OCI-LY3 (cell line): ENCODE results near the gene IFNL4.

Experiments
- H2AFZ ChIP-seq: fragments of 200-600, 300-600 bp; shearing (Covaris generic); 2 replicates; pipeline ENCODE4 v1.6.0; 2014; ENCODE audit warnings: antibody characterized with exemption, low read depth, low read length
- H3K27ac ChIP-seq: fragments of 200-600, 300-600 bp; sonication (generic); 2 replicates; pipeline ENCODE4 v1.5.1; 2014; ENCODE audit warnings: mild to moderate bottlenecking, low read length, moderate library complexity, mixed read lengths
- H3K27me3 ChIP-seq: fragments of 200-600, 300-600 bp; sonication (generic); 2 replicates; pipeline ENCODE4 v1.6.1; 2014; ENCODE audit warnings: low read depth, low read length, mixed read lengths
- H3K36me3 ChIP-seq: fragments of 200-600, 300-600 bp; sonication (generic); replicated peaks from 2 replicates; pipeline ENCODE3; 2014; ENCODE audit warnings: low read depth, low read length, mixed read lengths
- H3K4me1 ChIP-seq: fragments of 300-600, 200-600 bp; sonication (generic); 2 replicates; pipeline ENCODE4 v1.6.1; 2014; ENCODE audit warnings: low read length, mixed read lengths
- H3K4me2 ChIP-seq: fragments of 200-600, 300-600 bp; sonication (generic); 2 replicates; pipeline ENCODE4 v1.6.1; 2014; ENCODE audit warnings: low read length, mixed read lengths
- H3K4me3 ChIP-seq: fragments of 300-600, 200-600 bp; sonication (generic); 2 replicates; pipeline ENCODE4 v1.5.1; 2014; ENCODE audit warnings: antibody characterized with exemption, mild to moderate bottlenecking, low read length, moderate library complexity
- H3K79me2 ChIP-seq: fragments of 300-600, 200-600 bp; shearing (Covaris generic); 2 replicates; pipeline ENCODE4 v1.6.1; 2014; ENCODE audit warnings: mild to moderate bottlenecking, low read length, mixed read lengths
- H3K9ac ChIP-seq: fragments of 300-600, 200-600 bp; shearing (Covaris generic); 2 replicates; pipeline ENCODE4 v1.6.0; 2014; ENCODE audit warnings: mild to moderate bottlenecking, low read length, moderate library complexity
- H3K9me3 ChIP-seq: fragments of 200-600, 300-600 bp; shearing (Covaris generic); 2 replicates; pipeline ENCODE4 v1.6.1; 2014; ENCODE audit warnings: low read length, mixed read lengths; ENCODE audit not compliant: insufficient read depth
- H4K20me1 ChIP-seq: fragments of 200-600, 300-600 bp; sonication (generic); 2 replicates; pipeline ENCODE4 v1.6.1; 2016; ENCODE audit warnings: low read length, mixed read lengths; ENCODE audit not compliant: insufficient read depth
- CTCF ChIP-seq: fragments of 200-600, 300-600 bp; sonication (generic); IDR thresholded peaks from 2 replicates; pipeline ENCODE4 v1.5.1; 2014; ENCODE audit warnings: antibody characterized with exemption, low read length, low read depth
- EZH2phosphoT487 ChIP-seq: fragments of 200-600 bp; shearing (Covaris generic); IDR thresholded peaks from 2 replicates; pipeline ENCODE4 v1.6.1; 2018; ENCODE audit warnings: antibody characterized with exemption, mixed run types, low read depth

IFNL4 gene

GRCh38 chr19:39248806-39249205, at the start of gene IFNL4:
IFNL4 (minus strand) TSS chr19:39248856.
- TF ChIP-seq CTCF: no peak
- TF ChIP-seq EZH2phosphoT487: no peak
- H3K9me3 ChIP-seq: no peaks in the 10 kb centered on the region
- no peaks in the 10 kb centered on the region for H3K36me3 ChIP-seq
- H3K27ac ChIP-seq: no peak within 1 kb of the TSS
- no peaks in the 10 kb centered on the region for H3K79me2 ChIP-seq
- H3K27me3 ChIP-seq: no peaks in the 10 kb centered on the region
- H3K4me1 ChIP-seq: no peaks in the 10 kb centered on the region
- H3K4me3 ChIP-seq: no peak within 1 kb of the TSS
- H3K9ac ChIP-seq: no peak within 1 kb of the TSS
- no peak within 1 kb of the TSS for H3K4me2 ChIP-seq
- H4K20me1 ChIP-seq: no peaks in the 10 kb centered on the region
- H2AFZ ChIP-seq: no peak within 1 kb of the TSS

- no peak overlapping the region for H3K9ac ChIP-seq
These were observed 49.4 kb upstream of the IFNL4 start for GRCh38 chr19:39297931-39298634.

DNA sequence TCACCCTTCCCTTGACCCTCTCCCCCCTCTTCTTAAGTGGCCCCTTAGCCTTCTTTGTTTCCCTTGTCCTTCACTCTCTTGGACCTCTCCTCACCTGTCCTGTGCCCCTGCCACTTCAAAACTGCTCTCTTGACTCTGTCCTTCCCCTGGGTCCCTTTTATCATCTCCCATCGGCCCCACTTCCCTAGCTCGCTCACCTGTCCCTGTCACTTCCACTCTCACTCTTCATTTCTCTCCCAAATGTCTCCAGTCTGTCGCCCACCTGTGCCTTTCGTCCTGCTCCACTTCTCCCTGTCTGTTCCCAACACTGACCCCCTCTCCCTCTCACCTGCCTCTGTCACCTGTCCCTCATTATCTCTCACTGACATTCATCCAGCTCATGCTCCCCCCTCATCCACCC, 48.2 kb upstream of the IFNL4 start:
- TF ChIP-seq EZH2phosphoT487 (no peak), CTCF (no peak)
- H3K27ac ChIP-seq: no peak overlapping the region
- H3K4me1 ChIP-seq: peaks cover 10% of the 10 kb centered on the region
- no peak overlapping the region for H3K4me3 ChIP-seq
- H4K20me1 ChIP-seq: no peaks in the 10 kb centered on the region
- H3K4me2 ChIP-seq: no peak overlapping the region
- H3K9me3 ChIP-seq: no peaks in the 10 kb centered on the region
- no peaks in the 10 kb centered on the region for H3K36me3 ChIP-seq
- no peaks in the 10 kb centered on the region for H3K79me2 ChIP-seq
- no peak overlapping the region for H3K9ac ChIP-seq
- H2AFZ ChIP-seq: no peak overlapping the region
- H3K27me3 ChIP-seq: no peaks in the 10 kb centered on the region

More at GRCh38 chr19:39297931-39298634, 49.4 kb upstream of the IFNL4 start:
- Histone ChIP-seq H4K20me1 (no peaks in the 10 kb centered on the region), H2AFZ (no peak overlapping the region), H3K4me3 (no peak overlapping the region), H3K36me3 (no peaks in the 10 kb centered on the region), H3K4me2 (no peak overlapping the region), H3K79me2 (no peaks in the 10 kb centered on the region), H3K27me3 (no peaks in the 10 kb centered on the region), H3K27ac (no peak overlapping the region), H3K4me1 (peaks cover 10% of the 10 kb centered on the region), H3K9me3 (no peaks in the 10 kb centered on the region)
- TF ChIP-seq CTCF (no peak), EZH2phosphoT487 (no peak)

GRCh38 chr19:39296055-39296645, 47.5 kb upstream of the IFNL4 start, which contains the start of gene IFNL1:
IFNL1 (plus strand) TSS chr19:39296407; CDS start chr19:39296422, 15 bp downstream.
- no peak for TF ChIP-seq EZH2phosphoT487
- TF ChIP-seq CTCF: no peak
- Histone ChIP-seq H3K4me3 (no peak within 1 kb of the TSS), H3K9ac (no peak within 1 kb of the TSS), H3K27me3 (no peaks in the 10 kb centered on the region), H3K36me3 (peaks cover under 1% of the 10 kb centered on the region), H3K79me2 (no peaks in the 10 kb centered on the region), H3K27ac (no peak within 1 kb of the TSS), H3K4me1 (peaks cover 10% of the 10 kb centered on the region), H4K20me1 (no peaks in the 10 kb centered on the region), H3K4me2 (no peak within 1 kb of the TSS), H2AFZ (no peak within 1 kb of the TSS), H3K9me3 (peaks cover 4% of the 10 kb centered on the region)
